HEK293 (cell line): ENCODE data around the gene VEGFC.

Source experiments
- CTCF ChIP-seq: fragments of 450-650 bp; formaldehyde crosslinking; IDR thresholded peaks from 2 replicates; pipeline ENCODE4 v1.5.1; 2016; ENCODE audit warnings: missing biosample characterization, missing genetic modification characterization
- PBX3 ChIP-seq: sonication (generic); formaldehyde crosslinking; IDR thresholded peaks from 2 replicates; pipeline ENCODE4 v1.8.1; 2022; ENCODE audit warnings: mild to moderate bottlenecking, moderate library complexity, missing genetic modification reagents
- ZBTB21 ChIP-seq: fragments of 450-650 bp; formaldehyde crosslinking; IDR thresholded peaks from 2 replicates; pipeline ENCODE4 v1.5.1; 2017; ENCODE audit warnings: missing biosample characterization, missing genetic modification characterization
- ZNF10 ChIP-seq: fragments of 450-650 bp; formaldehyde crosslinking; IDR thresholded peaks from 2 replicates; pipeline ENCODE4 v1.5.1; 2017; ENCODE audit warnings: missing biosample characterization, missing genetic modification characterization
- ZNF140 ChIP-seq: fragments of 450-650 bp; formaldehyde crosslinking; IDR thresholded peaks from 2 replicates; pipeline ENCODE4 v1.5.1; 2016; ENCODE audit warnings: missing biosample characterization, missing genetic modification characterization
- ZNF426 ChIP-seq: fragments of 450-650 bp; formaldehyde crosslinking; IDR thresholded peaks from 2 replicates; pipeline ENCODE4 v1.5.1; 2017; ENCODE audit warnings: missing biosample characterization, missing genetic modification characterization, mild to moderate bottlenecking, inconsistent platforms, moderate library complexity
- ZNF664 ChIP-seq: fragments of 450-650 bp; formaldehyde crosslinking; IDR thresholded peaks from 2 replicates; pipeline ENCODE4 v1.5.1; 2016; ENCODE audit warnings: missing biosample characterization, missing genetic modification characterization

GRCh38 chr4:176817204-176817603 is 24.5 kb upstream of the VEGFC start:
- TF ChIP-seq CTCF (tag by site-specific recombination) (no peak), ZBTB21 (no peak), ZNF10 (tag by site-specific recombination) (no peak), PBX3 (CRISPR knock-in tag) (no peak), ZNF140 (tag by site-specific recombination) (no peak), ZNF664 (tag by site-specific recombination) (no peak), ZNF426 (tag by site-specific recombination) (no peak)
